ENCODE measurements around the gene HOXA7.

Gene HOXA7

GRCh38 chr7:27104341-27105058, 52.0 kb downstream of the HOXA7 start:
- DNase-seq: no peak

All from CD4-positive, alpha-beta T cell treated with Interleukin-21 for 1 hour (primary cell).